Mucosa of rectum (tissue), 2 donors: Measurements from ENCODE around the gene ASIC3.

ENCODE experiments used
- H3K27ac ChIP-seq, 2 donors: one replicate each; pipeline ENCODE4 v1.7.0; 2013; ENCODE audit warnings: inconsistent platforms in 2 of 2, low read depth in 2 of 2, low read length in 2 of 2
- H3K27me3 ChIP-seq, 2 donors: one replicate each; pipeline ENCODE4 v1.7.0; 2013; ENCODE audit warnings: low read length in 2 of 2; ENCODE audit not compliant: control insufficient read depth in 2 of 2, insufficient read depth in 2 of 2
- H3K36me3 ChIP-seq, 2 donors: one replicate each; pipeline ENCODE4 v1.7.0; 2013; ENCODE audit warnings: low read length in 2 of 2; ENCODE audit not compliant: control insufficient read depth in 2 of 2, insufficient read depth in 2 of 2
- H3K4me1 ChIP-seq, 2 donors: one replicate each; pipeline ENCODE4 v1.7.0; 2013; ENCODE audit warnings: low read length in 2 of 2, mild to moderate bottlenecking in 1 of 2; ENCODE audit not compliant: control insufficient read depth in 2 of 2, insufficient read depth in 2 of 2
- H3K4me3 ChIP-seq, 2 donors: one replicate each; pipeline ENCODE4 v1.7.0; 2013; ENCODE audit warnings: low read length in 2 of 2
- H3K9ac ChIP-seq, 2 donors: one replicate each; pipeline ENCODE4 v1.7.0; 2013; ENCODE audit warnings: low read length in 2 of 2, low read depth in 1 of 2, mild to moderate bottlenecking in 1 of 2
- H3K9me3 ChIP-seq, 2 donors: one replicate each; pipeline ENCODE4 v1.7.0; 2013; ENCODE audit warnings: low read length in 2 of 2; ENCODE audit not compliant: control insufficient read depth in 2 of 2
- donor health status: healthy.
- donor health status: Normal muscosa, but diverticular disease.

ASIC3 gene

DNA sequence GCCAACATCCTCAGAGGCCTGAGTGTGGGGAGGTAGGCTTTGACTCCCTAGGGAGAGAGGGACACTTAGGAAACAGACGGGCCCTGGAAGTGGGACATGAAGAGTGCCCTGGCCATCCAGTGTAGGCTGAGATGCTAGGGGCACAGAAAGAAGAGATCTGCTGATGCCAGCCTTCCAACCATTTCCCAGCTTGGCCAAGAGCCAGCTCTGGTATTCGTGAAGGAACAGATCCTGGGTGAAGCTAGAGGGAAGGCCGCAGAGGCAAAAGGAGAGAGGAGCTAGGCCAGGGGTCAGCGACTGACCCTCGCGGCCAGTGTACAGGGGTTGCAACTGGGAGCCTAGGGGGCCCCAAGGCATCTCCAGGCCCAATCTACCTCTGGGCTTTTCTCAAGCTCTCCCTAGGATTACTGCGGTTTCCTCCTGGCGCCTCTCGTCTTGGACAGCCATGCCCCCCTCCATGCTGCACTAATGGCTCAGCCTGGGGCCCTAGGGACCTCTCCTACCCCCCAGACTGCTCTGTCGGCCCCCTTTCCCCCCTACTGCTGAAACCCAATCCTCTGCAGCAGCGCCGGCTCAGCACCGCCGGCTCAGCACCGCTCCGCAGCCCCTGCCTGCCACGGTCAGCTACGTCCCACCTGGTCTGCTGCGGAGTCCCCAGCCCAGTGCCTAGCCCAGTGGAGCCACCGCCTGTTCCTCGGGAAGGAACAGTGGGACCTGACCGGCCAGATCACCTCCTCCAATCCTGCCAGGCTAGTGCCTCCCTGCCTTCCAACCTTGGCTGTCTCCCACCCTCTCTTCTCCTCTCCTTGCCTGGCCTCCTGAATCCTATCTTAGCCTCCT is at the start of gene ASIC3:
ASIC3 (plus strand) TSS at position 556 of the 840 bp plus-strand sequence. CDS start 355 bp downstream, outside the sequence.
- Histone ChIP-seq H3K4me3 (no peak within 1 kb of the TSS), H3K36me3 (peaks cover 0 to 3% of the 10 kb centered on the region in 2 donors), H3K9me3 (no peaks in the 10 kb centered on the region), H3K9ac (no peak within 1 kb of the TSS), H3K4me1 (no peaks in the 10 kb centered on the region), H3K27me3 (no peaks in the 10 kb centered on the region), H3K27ac (no peak within 1 kb of the TSS)

DNA sequence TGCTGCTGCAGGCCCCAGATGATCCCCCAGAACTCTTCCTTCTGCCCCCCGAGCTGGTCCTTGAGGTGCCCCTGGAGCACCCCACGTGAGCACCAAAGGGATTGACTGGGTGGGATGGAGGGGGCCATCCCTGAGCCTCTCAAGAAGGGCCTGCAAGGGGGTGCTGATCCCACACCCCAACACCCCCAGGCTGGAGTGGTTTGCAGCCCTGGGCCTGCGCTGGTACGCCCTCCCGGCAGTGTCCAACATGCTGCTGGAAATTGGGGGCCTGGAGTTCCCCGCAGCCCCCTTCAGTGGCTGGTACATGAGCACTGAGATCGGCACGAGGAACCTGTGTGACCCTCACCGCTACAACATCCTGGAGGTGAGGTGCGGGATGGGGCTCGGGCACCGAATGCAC is 49.3 kb upstream of the ASIC3 start:
- Histone ChIP-seq H3K4me3 (no peak overlapping the region), H3K4me1 (peaks cover 0 to 3% of the 10 kb centered on the region in 2 donors), H3K36me3 (no peaks in the 10 kb centered on the region), H3K9ac (no peak overlapping the region), H3K27me3 (no peaks in the 10 kb centered on the region), H3K9me3 (no peaks in the 10 kb centered on the region), H3K27ac (no peak overlapping the region)

DNA sequence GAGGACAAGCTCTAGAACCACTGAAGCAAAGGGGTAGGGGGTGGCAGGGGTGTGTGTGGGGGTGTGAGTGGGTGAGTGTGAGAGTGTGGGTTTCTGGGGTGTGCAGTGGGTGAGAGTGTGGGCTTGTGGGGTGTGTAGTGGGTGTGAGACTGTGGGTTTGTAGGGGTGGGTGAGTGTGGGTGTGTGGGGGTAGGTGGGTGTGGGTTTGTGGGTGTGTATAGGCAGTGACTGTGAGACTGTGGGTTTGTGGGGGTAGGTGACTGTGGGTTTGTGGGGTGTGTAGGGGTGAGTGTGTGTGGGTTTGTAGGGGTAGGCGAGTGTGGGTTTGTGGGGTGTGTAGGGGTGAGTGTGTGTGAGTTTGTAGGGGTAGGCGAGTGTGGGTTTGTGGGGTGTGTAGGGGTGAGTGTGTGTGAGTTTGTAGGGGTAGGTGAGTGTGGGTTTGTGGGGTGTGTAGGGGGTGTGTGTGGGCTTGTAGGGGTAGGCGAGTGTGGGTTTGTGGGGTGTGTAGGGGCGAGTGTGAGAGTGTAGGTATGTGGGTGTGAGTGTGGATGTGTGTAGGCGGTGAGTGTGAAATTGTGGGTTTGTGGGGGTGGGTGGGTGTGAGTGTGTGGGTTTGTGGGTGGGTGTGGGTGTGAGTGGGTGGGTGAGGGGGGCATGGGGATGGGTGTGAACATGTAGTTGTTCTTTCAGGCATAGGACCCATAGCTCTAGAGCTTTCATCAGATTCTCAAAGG is 48.7 kb upstream of the ASIC3 start:
- peaks cover 0 to 3% of the 10 kb centered on the region in 2 donors for H3K4me1 ChIP-seq
- no peaks in the 10 kb centered on the region for H3K36me3 ChIP-seq
- H3K9me3 ChIP-seq: no peaks in the 10 kb centered on the region
- no peaks in the 10 kb centered on the region for H3K27me3 ChIP-seq
- H3K9ac ChIP-seq: no peak overlapping the region
- H3K27ac ChIP-seq: no peak overlapping the region
- no peak overlapping the region for H3K4me3 ChIP-seq

DNA sequence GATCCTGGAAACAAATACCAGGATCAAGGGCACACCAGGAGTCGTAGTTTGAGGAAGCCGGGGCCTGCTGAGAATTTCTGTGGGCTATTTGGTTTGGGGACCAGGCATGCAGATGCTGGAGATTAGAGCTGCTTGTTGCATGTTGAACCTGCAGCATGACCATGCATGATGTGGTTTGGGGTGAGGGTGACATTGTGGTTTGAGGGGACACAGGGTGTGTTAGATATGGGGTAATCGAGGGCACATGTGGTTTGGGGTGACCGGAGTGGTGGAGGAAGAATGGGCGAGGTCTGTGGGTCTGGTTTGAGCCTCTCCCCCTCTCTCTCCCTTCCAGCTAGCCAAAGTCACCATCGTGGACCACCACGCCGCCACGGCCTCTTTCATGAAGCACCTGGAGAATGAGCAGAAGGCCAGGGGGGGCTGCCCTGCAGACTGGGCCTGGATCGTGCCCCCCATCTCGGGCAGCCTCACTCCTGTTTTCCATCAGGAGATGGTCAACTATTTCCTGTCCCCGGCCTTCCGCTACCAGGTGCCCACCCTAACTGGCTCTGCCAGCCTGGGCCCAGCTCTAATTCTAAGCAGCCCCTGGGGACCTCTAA is 47.3 kb upstream of the ASIC3 start:
- H3K4me1 ChIP-seq: peaks cover 0 to 3% of the 10 kb centered on the region in 2 donors
- no peaks in the 10 kb centered on the region for H3K27me3 ChIP-seq
- no peak overlapping the region for H3K9ac ChIP-seq
- no peak overlapping the region for H3K27ac ChIP-seq
- H3K36me3 ChIP-seq: no peaks in the 10 kb centered on the region
- H3K4me3 ChIP-seq: no peak overlapping the region
- H3K9me3 ChIP-seq: no peaks in the 10 kb centered on the region

DNA sequence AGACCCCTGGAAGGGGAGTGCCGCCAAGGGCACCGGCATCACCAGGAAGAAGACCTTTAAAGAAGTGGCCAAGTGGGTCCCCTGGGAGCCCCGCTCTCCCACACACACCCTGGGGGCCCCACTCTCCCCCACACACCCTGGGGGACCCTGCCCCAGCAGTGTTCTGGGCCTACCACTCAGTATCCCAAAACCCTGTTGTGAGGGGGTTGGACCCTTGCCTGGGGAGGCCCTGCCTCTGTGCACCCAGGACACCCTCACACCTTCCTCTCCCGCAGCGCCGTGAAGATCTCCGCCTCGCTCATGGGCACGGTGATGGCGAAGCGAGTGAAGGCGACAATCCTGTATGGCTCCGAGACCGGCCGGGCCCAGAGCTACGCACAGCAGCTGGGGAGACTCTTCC is 46.8 kb upstream of the ASIC3 start:
- H3K4me3 ChIP-seq: no peak overlapping the region
- H3K9ac ChIP-seq: no peak overlapping the region
- H3K27me3 ChIP-seq: no peaks in the 10 kb centered on the region
- no peak overlapping the region for H3K27ac ChIP-seq
- no peaks in the 10 kb centered on the region for H3K36me3 ChIP-seq
- H3K4me1 ChIP-seq: peaks cover 0 to 3% of the 10 kb centered on the region in 2 donors
- no peaks in the 10 kb centered on the region for H3K9me3 ChIP-seq

DNA sequence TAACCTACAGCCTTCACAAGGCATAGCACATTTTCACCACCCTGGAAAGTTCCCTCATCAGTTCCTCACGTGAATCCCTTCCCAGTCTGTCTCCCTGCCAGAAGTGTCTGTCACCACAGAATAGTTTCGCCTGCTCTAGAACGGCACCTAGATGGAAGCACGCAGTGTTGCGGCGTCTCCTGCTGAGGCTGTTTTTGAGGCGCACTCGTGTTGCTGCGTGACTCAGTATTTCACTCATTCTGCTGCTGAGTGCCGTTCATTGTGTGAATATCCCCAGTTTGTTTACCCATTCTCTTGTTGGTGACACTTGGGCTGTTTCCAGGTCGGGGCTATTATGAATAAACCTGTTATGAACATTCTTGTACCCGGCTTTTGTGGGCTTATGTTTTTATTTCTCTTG is 44.8 kb upstream of the ASIC3 start:
- Histone ChIP-seq H3K36me3 (no peaks in the 10 kb centered on the region), H3K9ac (no peak overlapping the region), H3K9me3 (no peaks in the 10 kb centered on the region), H3K27ac (no peak overlapping the region), H3K27me3 (no peaks in the 10 kb centered on the region), H3K4me1 (peaks cover 3 to 4% of the 10 kb centered on the region in 2 donors), H3K4me3 (no peak overlapping the region)

DNA sequence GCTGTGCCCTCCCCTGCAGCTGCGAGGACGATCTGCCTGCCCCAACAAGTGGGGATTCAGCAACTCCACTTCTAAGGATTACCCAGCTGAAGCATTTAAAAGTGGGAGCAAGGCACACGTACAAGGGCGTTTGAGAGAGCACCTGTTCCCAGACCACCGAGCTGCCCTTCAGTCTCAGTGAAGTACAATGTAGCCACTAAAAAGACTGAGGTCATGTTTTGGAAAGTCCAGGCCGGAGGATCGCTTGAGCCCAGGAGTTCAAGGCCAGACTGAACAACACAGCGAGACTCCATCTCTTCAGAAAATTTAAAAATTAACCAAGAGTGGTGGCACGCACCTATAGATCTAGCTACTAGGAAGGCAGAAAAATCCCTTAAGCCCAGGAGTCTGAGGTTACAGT is 42.8 kb upstream of the ASIC3 start:
- Histone ChIP-seq H3K27ac (no peak overlapping the region), H3K4me1 (peaks cover 3 to 6% of the 10 kb centered on the region in 2 donors), H3K4me3 (no peak overlapping the region), H3K36me3 (no peaks in the 10 kb centered on the region), H3K9me3 (no peaks in the 10 kb centered on the region), H3K9ac (no peak overlapping the region), H3K27me3 (no peaks in the 10 kb centered on the region)

DNA sequence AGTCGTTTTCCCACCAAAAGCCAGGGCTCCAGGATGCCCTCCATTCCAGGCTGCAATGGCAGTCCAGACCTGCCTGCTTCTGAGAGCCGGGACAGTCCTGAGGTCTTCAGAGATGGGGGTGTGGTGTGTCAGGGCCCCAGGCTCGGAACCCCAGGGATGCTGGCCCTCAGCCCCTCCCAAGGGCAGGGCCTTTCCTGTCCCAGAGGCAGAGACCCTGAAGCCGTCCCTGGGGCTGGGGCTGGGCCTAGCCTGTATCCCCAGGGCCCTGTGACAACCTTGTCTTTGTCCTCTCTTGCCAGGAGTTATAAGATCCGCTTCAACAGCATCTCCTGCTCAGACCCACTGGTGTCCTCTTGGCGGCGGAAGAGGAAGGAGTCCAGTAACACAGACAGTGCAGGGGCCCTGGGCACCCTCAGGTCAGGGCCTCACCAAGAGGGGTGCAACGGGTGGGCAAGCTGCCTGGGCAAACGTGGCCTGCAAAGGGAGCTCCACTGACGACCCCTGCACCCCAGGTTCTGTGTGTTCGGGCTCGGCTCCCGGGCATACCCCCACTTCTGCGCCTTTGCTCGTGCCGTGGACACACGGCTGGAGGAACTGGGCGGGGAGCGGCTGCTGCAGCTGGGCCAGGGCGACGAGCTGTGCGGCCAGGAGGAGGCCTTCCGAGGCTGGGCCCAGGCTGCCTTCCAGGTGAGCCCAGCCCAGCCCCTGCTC is 41.6 kb upstream of the ASIC3 start:
- no peak overlapping the region for H3K9ac ChIP-seq
- peaks cover 5 to 9% of the 10 kb centered on the region in 2 donors for H3K4me1 ChIP-seq
- no peak overlapping the region for H3K27ac ChIP-seq
- H3K27me3 ChIP-seq: no peaks in the 10 kb centered on the region
- H3K4me3 ChIP-seq: no peak overlapping the region
- no peaks in the 10 kb centered on the region for H3K9me3 ChIP-seq
- no peaks in the 10 kb centered on the region for H3K36me3 ChIP-seq

DNA sequence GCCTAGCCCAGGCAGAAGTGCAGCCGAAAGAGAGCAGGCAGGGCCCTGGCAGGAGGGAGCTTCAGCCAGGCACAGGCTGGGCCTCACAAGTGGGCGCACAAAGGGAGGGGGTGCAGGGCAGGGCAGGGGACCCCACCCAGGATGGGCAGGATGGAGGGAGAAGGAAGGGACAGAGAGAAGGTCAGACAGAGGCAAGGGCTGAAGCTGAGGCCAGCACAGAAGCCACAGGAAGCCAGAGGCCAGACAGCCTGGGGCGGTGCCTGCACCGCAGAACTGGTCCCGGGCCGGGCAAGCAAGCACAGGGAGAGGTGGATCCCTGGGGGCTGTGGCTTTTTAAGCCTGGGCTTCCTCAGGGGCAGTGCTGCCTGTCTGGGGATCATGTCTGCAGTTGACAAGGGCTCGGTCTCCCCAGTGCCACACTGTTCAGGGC is 40.8 kb upstream of the ASIC3 start:
- H3K9ac ChIP-seq: no peak overlapping the region
- no peaks in the 10 kb centered on the region for H3K9me3 ChIP-seq
- H3K27me3 ChIP-seq: no peaks in the 10 kb centered on the region
- H3K4me1 ChIP-seq: peaks cover 10 to 15% of the 10 kb centered on the region in 2 donors
- H3K27ac ChIP-seq: no peak overlapping the region
- no peak overlapping the region for H3K4me3 ChIP-seq
- no peaks in the 10 kb centered on the region for H3K36me3 ChIP-seq
